HCT116 (cell line): ENCODE measurements around the gene EIF4E1B. TPM values are rescaled to one million over a fixed set of nuclear protein-coding genes. Genes with fewer than 3 reads are reported as not detected.

Source experiments
- ATAC-seq: fragments of 200-7000 bp; cut with Tn5 transposase; 2 replicates; pipeline ENCODE4 v1.9.1; 2020; ENCODE audit warnings: mild to moderate bottlenecking, moderate library complexity
- BruUV-seq: library from RNA; stranded (reverse); fragments of 400-500 nt; replicated peaks from 2 replicates; lab custom pipeline; 2021; lab: Mats Ljungman, UMichigan
- CTCF ChIA-PET: fragments of 300-600 bp; sonication (Branson Sonifier 250); formaldehyde crosslinking; loops from one replicate; lab custom pipeline; 2021; ENCODE audit warnings: antibody characterized with exemption; lab: Charles Lee
- POLR2A ChIA-PET: fragments of 300-600, 350-600 bp; sonication (Branson Sonifier 250); formaldehyde crosslinking; loops from one replicate; lab custom pipeline; 2021; ENCODE audit warnings: antibody characterized with exemption; lab: Charles Lee
- RAD21 ChIA-PET, 2 experiments: fragments of 300-600 bp; sonication (Branson Sonifier 250); formaldehyde crosslinking; loops; one replicate each; lab custom pipeline; 2023; ENCODE audit warnings: low total read pairs in 2 of 2; ENCODE audit not compliant: uncharacterized antibody in 2 of 2, unreplicated experiment in 2 of 2, low non-redundant PET in 1 of 2; lab: Charles Lee
- DNase-seq: peaks from one replicate; pipeline ENCODE4 v3.0.0-alpha.2; 2010; ENCODE audit warnings: low read depth, low spot score
- H2AFZ ChIP-seq: fragments of 200-600 bp; shearing (Covaris generic), sonication (generic); 2 replicates; pipeline ENCODE4 v1.6.1; 2017; ENCODE audit warnings: low read depth, mixed run types, mixed read lengths, antibody characterized with exemption, low read length; ENCODE audit not compliant: poor library complexity, severe bottlenecking
- H3K27ac ChIP-seq: 2 replicates; pipeline ENCODE4 v1.5.1; 2012; ENCODE audit warnings: low read depth, low read length
- H3K27me3 ChIP-seq: fragments of 200-600 bp; sonication (generic); 2 replicates; pipeline ENCODE4 v1.6.1; 2016; ENCODE audit warnings: mixed run types, low read length, mixed read lengths; ENCODE audit not compliant: insufficient read depth
- H3K36me3 ChIP-seq, 2 experiments: fragments of 200-500 bp in 1 of 2; fragments of 200-600 bp in 1 of 2; sonication (Bioruptor generic) in 1 of 2; sonication (generic) in 1 of 2; 2 replicates each; pipeline versions ENCODE4 v1.5.1 to v1.6.1; 2014 to 2016; ENCODE audit warnings: low read length in 2 of 2, inconsistent platforms in 1 of 2, mixed read lengths in 1 of 2, mixed run types in 1 of 2; ENCODE audit not compliant: insufficient read depth in 2 of 2, control insufficient read depth in 1 of 2
- H3K4me1 ChIP-seq, 2 experiments: fragments of 200-600 bp in 1 of 2; sonication (generic) in 1 of 2; 2 replicates each; pipeline versions ENCODE4 v1.5.1 to v1.6.1; 2012 to 2017; ENCODE audit warnings: low read length in 2 of 2, inconsistent platforms in 1 of 2, mild to moderate bottlenecking in 1 of 2, mixed read lengths in 1 of 2, mixed run types in 1 of 2, moderate library complexity in 1 of 2; ENCODE audit not compliant: insufficient read depth in 2 of 2, control insufficient read depth in 1 of 2
- H3K4me2 ChIP-seq: fragments of 200-600 bp; sonication (generic); 2 replicates; pipeline ENCODE4 v1.6.1; 2017; ENCODE audit warnings: mixed run types, low read length, mixed read lengths
- H3K4me3 ChIP-seq, 2 experiments: fragments of 200-600 bp in 1 of 2; sonication (generic) in 1 of 2; replicated peaks in 1 of 2; 2 replicates each; pipeline ENCODE4 v1.5.1; 2011 to 2016; ENCODE audit warnings: low read length in 2 of 2, control low read depth in 1 of 2, low read depth in 1 of 2, mild to moderate bottlenecking in 1 of 2, mixed read lengths in 1 of 2, mixed run types in 1 of 2
- H3K79me2 ChIP-seq: fragments of 200-600 bp; sonication (generic); 2 replicates; pipeline ENCODE4 v1.6.1; 2017; ENCODE audit warnings: mild to moderate bottlenecking, mixed run types, low read length, moderate library complexity, mixed read lengths; ENCODE audit not compliant: insufficient read depth
- H3K9ac ChIP-seq: fragments of 200-600 bp; sonication (generic); 2 replicates; pipeline ENCODE4 v1.6.1; 2016; ENCODE audit warnings: low read length, mixed read lengths
- H3K9me2 ChIP-seq: fragments of 200-600 bp; sonication (generic), shearing (Covaris generic); 2 replicates; pipeline ENCODE4 v1.6.1; 2017; ENCODE audit warnings: mixed run types, mild to moderate bottlenecking, moderate library complexity; ENCODE audit not compliant: insufficient read depth
- H3K9me3 ChIP-seq, 2 experiments: fragments of 200-500 bp in 1 of 2; fragments of 200-600 bp in 1 of 2; sonication (Bioruptor generic) in 1 of 2; sonication (generic) in 1 of 2; 2 replicates each; pipeline ENCODE4 v1.6.1; 2014 to 2017; ENCODE audit warnings: low read length in 2 of 2, mixed read lengths in 2 of 2, inconsistent platforms in 1 of 2, low read depth in 1 of 2, mild to moderate bottlenecking in 1 of 2, mixed run types in 1 of 2, moderate library complexity in 1 of 2; ENCODE audit not compliant: control insufficient read depth in 1 of 2, insufficient read depth in 1 of 2
- H4K20me1 ChIP-seq: fragments of 200-600 bp; sonication (generic), shearing (Covaris generic); 2 replicates; pipeline ENCODE4 v1.6.1; 2017; ENCODE audit warnings: mixed run types, mild to moderate bottlenecking, moderate library complexity; ENCODE audit not compliant: insufficient read depth
- MAX ChIP-seq: IDR thresholded peaks from 2 replicates; pipeline ENCODE4 v1.6.1; 2012
- POLR2A ChIP-seq: IDR thresholded peaks from 2 replicates; pipeline ENCODE4 v1.7.0; 2011; ENCODE audit warnings: borderline replicate concordance; ENCODE audit not compliant: insufficient read depth, insufficient read length; ENCODE audit errors: extremely low read depth
- RAD21 ChIP-seq: IDR thresholded peaks from 2 replicates; pipeline ENCODE4 v1.6.1; 2012; ENCODE audit warnings: low read depth, mild to moderate bottlenecking
- REST ChIP-seq: IDR thresholded peaks from 2 replicates; pipeline ENCODE4 v1.6.1; 2012; ENCODE audit warnings: low read depth
- SIN3A ChIP-seq: IDR thresholded peaks from 2 replicates; pipeline ENCODE4 v1.6.1; 2012; ENCODE audit warnings: low read depth
- SP1 ChIP-seq: IDR thresholded peaks from 2 replicates; pipeline ENCODE4 v1.6.1; 2012; ENCODE audit warnings: low read depth
- TCF7L2 ChIP-seq: IDR thresholded peaks from 2 replicates; pipeline ENCODE4 v1.7.0; 2011; ENCODE audit warnings: borderline replicate concordance, inconsistent platforms; ENCODE audit not compliant: insufficient read depth, insufficient read length; ENCODE audit errors: extremely low read depth
- YY1 ChIP-seq: IDR thresholded peaks from 2 replicates; pipeline ENCODE4 v1.6.1; 2011; ENCODE audit warnings: low read length, low read depth, moderate library complexity, mild to moderate bottlenecking; ENCODE audit not compliant: insufficient replicate concordance; ENCODE audit errors: extremely low read depth
- ZFX ChIP-seq: fragments of 450-650 bp; IDR thresholded peaks from 2 replicates; pipeline ENCODE4 v1.6.1; 2017
- intact Hi-C: fragments of 100-400 bp; cut with micrococcal nuclease; formaldehyde crosslinking; loops from 2 replicates; pipeline ENCODE4 v1.10.0; 2022
- total RNA-seq: library from RNA; stranded (reverse); gene quantifications from one replicate; pipeline ENCODE4 v1.2.1, GENCODE V29; 2021; ENCODE audit not compliant: unreplicated experiment

The EIF4E1B gene
- total RNA-seq, 1 experiment from 2014 or later, result 0.07 TPM

- BruUV-seq, result no TSS peak
- H2AFZ ChIP-seq, result no peak overlapping the region
- no peak overlapping the region for H3K27ac ChIP-seq
- H3K4me1 ChIP-seq, result peaks cover 25 to 46% of the 10 kb centered on the region in 2 experiments
- no peaks in the 10 kb centered on the region for H3K9me3 ChIP-seq
- H3K9me2 ChIP-seq, result no peaks in the 10 kb centered on the region
- H3K4me3 ChIP-seq, result no peak overlapping the region
- no peak overlapping the region for H3K4me2 ChIP-seq
- no peak overlapping the region for H3K9ac ChIP-seq
- RAD21 ChIA-PET, result no interaction called here
- no peaks in the 10 kb centered on the region for H3K36me3 ChIP-seq
- no peak for TF ChIP-seq TCF7L2
- no peak for TF ChIP-seq YY1
- no peak for TF ChIP-seq SIN3A
- TF ChIP-seq RAD21, result no peak
- no peak for TF ChIP-seq REST
- TF ChIP-seq ZFX, result no peak
- TF ChIP-seq POLR2A, result no peak
- no peak for TF ChIP-seq SP1
- no peak for TF ChIP-seq MAX
- H3K27me3 ChIP-seq, result no peaks in the 10 kb centered on the region
- CTCF ChIA-PET, result no interaction called here
- no peaks in the 10 kb centered on the region for H4K20me1 ChIP-seq
- peaks cover 19% of the 10 kb centered on the region; the same call in 1 of the 2 replicates for H3K79me2 ChIP-seq
- no peak for ATAC-seq
- POLR2A ChIA-PET, result no interaction called here
- intact Hi-C loops, result no loop called here
- no peak for DNase-seq
Measured at GRCh38 chr5:176612008-176612407, 18.5 kb upstream of the EIF4E1B start.
